Suppressor macrophage treated with lipopolysaccharide for 4 hours (primary cell): ENCODE measurements around the gene INVS.
"Not testable (repeated sequence)": the region's sequence is repeated elsewhere in the genome, so short reads cannot be mapped to it uniquely, and the experiment has no call there.

ENCODE experiments used
- DNase-seq: peaks from one replicate; pipeline ENCODE4 v3.0.0-alpha.2; 2020

INVS gene, protein sequence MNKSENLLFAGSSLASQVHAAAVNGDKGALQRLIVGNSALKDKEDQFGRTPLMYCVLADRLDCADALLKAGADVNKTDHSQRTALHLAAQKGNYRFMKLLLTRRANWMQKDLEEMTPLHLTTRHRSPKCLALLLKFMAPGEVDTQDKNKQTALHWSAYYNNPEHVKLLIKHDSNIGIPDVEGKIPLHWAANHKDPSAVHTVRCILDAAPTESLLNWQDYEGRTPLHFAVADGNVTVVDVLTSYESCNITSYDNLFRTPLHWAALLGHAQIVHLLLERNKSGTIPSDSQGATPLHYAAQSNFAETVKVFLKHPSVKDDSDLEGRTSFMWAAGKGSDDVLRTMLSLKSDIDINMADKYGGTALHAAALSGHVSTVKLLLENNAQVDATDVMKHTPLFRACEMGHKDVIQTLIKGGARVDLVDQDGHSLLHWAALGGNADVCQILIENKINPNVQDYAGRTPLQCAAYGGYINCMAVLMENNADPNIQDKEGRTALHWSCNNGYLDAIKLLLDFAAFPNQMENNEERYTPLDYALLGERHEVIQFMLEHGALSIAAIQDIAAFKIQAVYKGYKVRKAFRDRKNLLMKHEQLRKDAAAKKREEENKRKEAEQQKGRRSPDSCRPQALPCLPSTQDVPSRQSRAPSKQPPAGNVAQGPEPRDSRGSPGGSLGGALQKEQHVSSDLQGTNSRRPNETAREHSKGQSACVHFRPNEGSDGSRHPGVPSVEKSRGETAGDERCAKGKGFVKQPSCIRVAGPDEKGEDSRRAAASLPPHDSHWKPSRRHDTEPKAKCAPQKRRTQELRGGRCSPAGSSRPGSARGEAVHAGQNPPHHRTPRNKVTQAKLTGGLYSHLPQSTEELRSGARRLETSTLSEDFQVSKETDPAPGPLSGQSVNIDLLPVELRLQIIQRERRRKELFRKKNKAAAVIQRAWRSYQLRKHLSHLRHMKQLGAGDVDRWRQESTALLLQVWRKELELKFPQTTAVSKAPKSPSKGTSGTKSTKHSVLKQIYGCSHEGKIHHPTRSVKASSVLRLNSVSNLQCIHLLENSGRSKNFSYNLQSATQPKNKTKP

DNA sequence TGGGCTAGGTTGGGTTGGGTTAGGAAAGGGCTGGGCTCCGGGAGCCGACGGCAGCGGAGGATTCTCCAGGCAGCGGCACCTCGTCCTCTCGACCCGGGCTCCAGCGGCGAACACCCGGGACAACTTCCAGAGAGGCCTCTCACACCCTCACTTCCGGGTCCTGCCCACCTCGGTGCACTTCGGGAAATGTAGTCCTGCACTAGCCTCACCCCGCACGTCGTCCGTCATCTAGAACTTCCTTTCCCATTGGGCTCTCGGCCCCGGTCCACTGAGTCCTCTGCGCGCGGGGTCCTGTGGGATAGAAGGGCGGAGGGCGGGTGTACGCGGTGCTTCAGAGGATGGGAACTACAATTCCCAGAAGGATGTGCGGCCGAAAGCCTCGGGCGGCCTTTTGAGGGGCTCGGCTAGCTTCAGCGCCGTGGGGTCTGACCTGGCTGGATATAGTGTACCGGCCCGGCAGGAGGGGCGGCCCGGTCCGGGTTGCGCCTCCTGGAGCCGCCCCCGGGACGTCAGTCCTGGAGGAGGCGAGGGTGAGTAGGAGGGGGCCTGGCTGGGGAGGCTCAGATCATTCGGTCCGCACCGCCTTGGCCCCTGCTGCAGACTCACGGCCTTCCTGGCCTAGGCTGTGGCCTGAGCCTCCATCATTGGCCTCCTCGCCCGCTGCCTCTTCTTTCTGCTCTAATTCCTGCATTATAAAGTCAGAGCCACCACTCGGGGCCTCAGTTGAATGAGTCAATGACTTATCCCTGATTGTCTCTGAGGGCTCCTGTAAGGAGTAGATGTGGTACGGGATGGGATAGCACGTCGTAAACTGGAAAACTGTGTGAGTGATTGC lies at the start of gene INVS, which contains the start of gene ERP44:
INVS (plus strand) TSS at position 357 of the 835 bp plus-strand sequence. CDS start 5,279 bp downstream, outside the sequence.
ERP44 (minus strand) TSS at position 114 of the 835 bp plus-strand sequence. CDS start 160 bp downstream, outside the sequence.
- DNase-seq: peak; percentile 99

GRCh38 chr9:100049551-100049950 lies 49.5 kb upstream of the INVS start:
- no peak for DNase-seq

DNA sequence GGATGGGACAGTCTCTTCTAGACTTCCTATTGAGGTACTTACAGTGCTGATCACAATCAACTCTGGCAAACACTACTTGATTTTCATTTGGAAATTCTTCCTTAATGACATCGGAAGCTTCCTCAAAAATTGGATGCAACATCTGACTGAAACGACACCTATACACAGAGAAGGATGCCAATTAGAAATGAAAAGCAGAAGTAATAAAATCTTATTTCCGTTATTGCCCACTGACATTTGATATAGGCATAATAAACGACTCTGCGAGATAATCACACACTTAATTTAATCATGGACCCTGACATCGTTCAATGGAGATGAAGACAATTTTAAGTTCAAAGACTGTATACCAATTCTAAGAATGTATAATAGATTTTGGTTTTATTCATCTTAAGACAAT lies 46.7 kb upstream of the INVS start:
- DNase-seq: no peak

DNA sequence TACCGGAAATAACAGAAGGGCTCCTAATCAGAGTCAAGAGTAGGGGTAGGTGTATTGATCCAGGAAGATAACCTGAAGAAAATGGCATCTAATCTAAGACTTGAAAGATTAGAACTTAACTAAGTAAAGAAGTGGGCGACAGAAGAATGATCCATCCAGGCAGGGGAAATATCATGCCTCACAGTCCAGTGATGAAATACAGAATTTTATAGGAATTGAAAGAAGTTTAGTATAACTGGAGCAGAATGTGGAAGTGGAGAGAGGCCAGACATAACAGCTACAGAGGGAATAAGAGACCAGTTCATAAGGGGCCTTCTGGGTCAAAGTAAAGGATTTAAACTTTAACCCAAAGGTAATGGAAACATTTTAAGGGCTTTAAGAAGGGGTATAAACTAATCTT lies 42.5 kb upstream of the INVS start:
- DNase-seq: peak; percentile 68

- DNase-seq: peak; percentile 39
These were observed 41.4 kb upstream of the INVS start for GRCh38 chr9:100057624-100058023.

GRCh38 chr9:100058699-100059579 lies 40.1 kb upstream of the INVS start:
- DNase-seq: peak; percentile 5

DNA sequence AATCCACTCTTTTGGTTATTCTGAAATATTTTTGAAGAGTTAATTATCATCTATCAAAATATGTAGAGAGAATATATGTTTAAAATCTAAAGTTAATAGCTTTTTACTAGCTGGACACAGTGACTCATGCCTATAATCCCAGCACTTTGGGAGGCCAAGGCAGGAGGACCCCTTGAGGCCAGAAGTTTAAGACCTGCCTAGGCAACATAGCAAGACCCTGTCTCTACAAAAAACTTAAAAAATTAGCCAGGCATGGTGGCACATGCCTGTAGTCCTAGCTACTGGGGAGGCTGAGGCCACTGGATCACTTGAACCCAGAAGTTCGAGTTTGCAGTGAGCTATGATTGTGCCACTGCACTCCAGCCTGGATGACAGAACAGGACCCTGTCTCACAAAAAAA lies 36.4 kb upstream of the INVS start:
- DNase-seq: not testable (repeated sequence)

DNA sequence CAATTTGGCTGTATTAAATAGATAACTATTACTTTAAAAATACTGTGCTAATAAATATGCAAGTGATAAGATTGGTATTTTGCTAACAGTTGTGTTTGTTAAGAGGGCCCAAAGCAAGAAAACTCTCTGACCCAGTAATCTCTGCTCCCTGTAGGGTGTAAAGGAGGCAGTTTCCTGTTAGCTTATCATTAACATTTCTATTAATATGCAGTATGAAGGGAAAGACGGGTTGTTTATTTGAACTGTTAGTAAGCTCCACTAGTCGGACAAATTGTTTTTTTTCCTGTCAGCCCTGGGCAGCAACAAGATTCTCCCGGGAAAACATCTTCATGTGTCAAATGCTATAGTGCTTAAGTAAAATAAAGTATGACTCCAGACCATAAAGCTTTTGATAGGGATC lies 35.9 kb upstream of the INVS start:
- no peak for DNase-seq

GRCh38 chr9:100064872-100065581 lies 34.0 kb upstream of the INVS start:
- DNase-seq: peak; percentile 30

DNA sequence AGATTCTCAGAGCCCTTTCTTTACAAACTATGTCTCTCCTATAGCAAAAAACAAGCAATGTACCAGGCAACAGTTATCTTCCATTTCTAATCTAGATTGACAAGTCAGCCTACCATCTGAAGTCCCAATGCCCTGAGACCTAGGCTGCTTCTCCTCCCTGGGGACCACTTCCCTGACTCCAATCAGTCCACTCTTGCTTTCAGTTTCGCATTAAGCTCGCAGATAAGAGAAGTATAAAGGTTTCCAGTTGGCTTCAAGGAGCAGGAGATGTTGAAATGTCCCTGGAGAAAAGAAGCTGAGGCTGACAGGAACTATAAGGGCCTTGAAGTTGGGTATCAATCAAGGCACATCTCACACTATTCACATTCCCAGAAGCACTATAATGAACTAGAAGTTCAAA lies 32.5 kb upstream of the INVS start:
- peak; percentile 72 for DNase-seq

- DNase-seq: not testable (repeated sequence)
These were observed 31.1 kb upstream of the INVS start for GRCh38 chr9:100067990-100068389.

DNA sequence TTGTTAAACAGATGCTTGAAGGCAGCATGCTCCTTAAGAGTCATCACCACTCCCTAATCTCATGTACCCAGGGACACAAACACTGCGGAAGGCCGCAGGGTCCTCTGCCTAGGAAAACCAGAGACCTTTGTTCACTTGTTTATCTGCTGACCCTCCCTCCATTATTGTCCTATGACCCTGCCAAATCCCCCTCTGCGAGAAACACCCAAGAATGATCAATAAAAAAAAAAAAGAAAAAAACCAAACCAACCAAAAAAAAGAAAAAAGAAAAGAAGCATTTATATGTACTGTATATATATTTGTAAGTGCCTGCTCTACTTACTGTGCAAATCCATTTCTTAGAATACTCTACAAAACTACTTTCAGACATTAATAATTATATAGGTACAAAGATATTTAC lies 30.0 kb upstream of the INVS start:
- DNase-seq: not testable (repeated sequence)

- DNase-seq: no peak
These were observed 28.7 kb upstream of the INVS start for GRCh38 chr9:100070104-100071041.

- DNase-seq: peak; percentile 40
These were observed 27.8 kb upstream of the INVS start for GRCh38 chr9:100071271-100071670.

GRCh38 chr9:100072805-100073204 lies 26.2 kb upstream of the INVS start:
- no peak for DNase-seq

DNA sequence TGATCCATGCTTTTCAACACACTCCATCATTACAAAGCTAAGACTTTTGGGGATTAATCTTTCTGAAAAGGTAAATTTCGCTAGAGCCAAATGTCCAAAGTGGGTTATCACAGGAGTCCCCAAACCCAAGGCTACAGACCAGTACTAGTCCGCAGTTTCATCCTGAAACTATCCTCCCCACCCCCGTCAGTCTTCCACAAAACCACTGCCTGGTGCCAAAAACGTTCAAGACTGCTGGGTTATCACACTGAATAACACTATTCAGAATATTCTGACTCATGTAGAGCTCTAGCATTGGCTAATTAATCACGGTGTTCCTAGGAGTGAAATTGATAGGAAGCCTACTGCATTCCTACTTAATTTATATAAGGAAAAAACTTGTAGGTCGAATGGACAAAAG lies 24.9 kb upstream of the INVS start:
- no peak for DNase-seq

GRCh38 chr9:100074989-100075388 lies 24.1 kb upstream of the INVS start:
- DNase-seq: no peak

DNA sequence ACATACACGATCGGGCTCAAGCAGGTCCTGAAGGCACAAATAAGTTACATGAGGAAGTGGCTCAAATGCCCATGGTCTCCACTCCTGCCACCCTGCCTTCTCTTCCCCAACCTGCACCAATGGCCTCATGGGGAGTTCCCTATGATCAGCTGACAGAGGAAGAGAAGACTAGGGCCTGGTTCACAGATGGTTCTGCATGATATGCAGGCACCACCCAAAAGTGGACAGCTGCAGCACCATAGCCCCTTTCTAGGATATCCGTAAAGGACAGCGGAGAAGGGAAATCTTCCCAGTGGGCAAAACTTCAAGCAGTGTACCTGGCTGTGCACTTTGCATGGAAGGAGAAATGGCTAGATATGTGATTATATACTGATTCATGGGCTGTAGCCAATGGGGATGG lies 22.8 kb upstream of the INVS start:
- not testable (repeated sequence) for DNase-seq

GRCh38 chr9:100082782-100083181 lies 16.3 kb upstream of the INVS start:
- no peak for DNase-seq
